ENCODE measurements around the gene BIRC2.
A peak's percentile ranks its signal among the peaks of the same experiment; 100 is the strongest.
"Not testable (repeated sequence)": the region's sequence is repeated elsewhere in the genome, so short reads cannot be mapped to it uniquely, and the experiment has no call there.

The BIRC2 gene

DNA sequence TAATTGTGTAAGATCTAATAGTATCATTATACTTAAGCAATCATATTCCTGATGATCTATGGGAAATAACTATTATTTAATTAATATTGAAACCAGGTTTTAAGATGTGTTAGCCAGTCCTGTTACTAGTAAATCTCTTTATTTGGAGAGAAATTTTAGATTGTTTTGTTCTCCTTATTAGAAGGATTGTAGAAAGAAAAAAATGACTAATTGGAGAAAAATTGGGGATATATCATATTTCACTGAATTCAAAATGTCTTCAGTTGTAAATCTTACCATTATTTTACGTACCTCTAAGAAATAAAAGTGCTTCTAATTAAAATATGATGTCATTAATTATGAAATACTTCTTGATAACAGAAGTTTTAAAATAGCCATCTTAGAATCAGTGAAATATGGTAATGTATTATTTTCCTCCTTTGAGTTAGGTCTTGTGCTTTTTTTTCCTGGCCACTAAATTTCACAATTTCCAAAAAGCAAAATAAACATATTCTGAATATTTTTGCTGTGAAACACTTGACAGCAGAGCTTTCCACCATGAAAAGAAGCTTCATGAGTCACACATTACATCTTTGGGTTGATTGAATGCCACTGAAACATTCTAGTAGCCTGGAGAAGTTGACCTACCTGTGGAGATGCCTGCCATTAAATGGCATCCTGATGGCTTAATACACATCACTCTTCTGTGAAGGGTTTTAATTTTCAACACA is 23.3 kb upstream of the BIRC2 start:
- DNase-seq, result no peak

DNA sequence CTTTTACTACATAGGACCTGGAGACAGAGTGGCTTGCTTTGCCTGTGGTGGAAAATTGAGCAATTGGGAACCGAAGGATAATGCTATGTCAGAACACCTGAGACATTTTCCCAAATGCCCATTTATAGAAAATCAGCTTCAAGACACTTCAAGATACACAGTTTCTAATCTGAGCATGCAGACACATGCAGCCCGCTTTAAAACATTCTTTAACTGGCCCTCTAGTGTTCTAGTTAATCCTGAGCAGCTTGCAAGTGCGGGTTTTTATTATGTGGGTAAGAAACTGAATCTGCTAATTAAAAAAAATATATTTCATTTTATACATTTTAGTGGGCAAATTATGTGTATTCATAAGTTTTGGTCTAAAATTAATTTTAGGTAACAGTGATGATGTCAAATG is 21.9 kb upstream of the BIRC2 start:
- DNase-seq, result no peak

DNA sequence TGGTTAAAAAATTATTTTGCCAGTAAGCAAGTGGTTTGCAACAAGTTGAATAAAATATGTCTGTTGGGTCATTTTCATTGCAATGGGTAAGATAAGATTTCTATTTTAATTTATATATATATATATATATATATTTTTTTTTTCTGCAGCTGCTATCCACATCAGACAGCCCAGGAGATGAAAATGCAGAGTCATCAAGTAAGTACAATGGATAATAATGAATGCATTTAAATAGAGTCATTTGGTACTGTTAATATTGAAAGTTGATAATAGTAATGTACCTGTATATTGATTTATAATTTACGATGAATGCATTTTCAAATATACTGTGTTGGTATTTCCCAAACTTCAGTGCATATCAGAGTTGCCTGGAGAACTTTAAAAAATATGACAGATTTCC is 18.3 kb upstream of the BIRC2 start:
- no peak for DNase-seq

DNA sequence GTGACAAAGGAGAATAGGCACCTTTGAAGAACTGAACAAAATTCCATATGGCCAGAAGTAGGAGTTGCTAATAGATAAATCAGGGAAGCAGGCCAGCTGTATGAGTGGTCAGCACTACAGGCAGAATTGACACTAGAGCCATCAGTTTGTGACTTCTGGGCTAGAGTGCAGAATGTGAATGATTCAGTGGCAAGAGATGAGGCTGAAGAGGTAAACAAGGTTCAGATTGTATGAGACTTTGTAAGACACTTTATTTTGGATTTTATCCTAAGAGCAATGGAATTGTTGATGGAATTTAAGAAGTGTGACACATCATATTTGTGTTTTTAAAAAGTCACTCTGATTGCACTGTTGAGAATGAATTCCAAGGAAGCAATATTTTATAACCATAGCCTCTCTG is 16.8 kb upstream of the BIRC2 start:
- DNase-seq, result no peak

DNA sequence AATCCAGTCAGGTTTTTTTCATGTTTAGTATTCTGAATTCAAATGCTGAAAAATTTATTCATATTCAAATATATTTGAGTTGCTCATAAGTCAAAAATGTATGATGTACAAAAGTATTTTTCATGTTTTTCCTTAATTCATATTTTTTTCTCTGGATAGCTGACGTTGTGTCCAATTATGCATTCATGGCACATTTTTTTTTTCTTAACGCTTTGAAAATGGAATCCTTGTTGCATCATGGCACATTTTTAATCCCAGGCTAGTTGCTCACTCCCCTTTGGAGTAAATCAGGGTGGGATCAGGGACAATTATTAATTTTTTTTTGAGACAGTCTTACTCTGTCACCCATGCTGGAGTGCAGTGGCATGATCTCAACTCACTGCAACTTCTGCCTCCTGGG is 15.7 kb upstream of the BIRC2 start:
- DNase-seq, result no peak

DNA sequence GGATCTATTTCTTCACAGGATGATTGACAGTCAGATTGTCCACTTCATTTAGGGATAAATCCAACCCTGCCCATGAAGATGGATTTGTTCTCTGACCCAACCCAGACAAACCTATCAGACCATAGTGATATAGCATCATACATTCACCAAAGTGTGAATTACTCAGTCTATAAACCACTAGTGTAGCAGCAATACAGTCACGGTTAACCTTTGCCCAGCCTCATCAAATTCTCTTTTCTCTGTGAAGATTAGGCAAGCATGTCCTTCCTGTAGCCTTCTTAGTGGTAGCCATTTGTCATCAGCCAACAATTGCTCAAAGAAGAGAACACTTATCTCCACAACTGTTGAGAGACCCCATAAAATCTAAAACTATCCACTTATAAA is 14.4 kb upstream of the BIRC2 start:
- DNase-seq, result no peak

DNA sequence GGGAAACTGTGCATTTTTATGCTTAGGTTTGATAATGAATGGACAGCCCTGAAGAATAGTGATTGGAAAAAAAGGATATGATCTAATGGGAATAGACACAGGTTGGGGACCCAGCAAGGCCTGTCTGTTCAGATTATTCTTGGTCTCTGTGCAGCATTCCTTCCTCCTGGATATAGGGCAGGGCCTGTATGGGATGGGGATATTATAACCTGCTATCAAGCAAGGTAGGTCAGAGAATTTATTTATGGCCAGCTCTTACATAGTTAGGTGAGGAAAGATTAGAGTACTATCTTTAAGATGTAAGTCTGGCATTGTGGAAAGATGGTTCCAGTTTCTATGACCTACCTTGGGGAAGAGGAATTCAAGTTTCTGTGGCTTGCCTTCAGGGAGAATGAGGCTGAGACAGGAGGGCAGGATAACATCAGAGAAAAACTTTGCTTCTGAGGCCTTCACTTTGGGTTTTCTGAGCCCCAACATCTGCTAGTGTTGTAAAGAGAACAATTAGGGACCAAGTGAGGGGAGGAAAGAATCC is 8.5 kb upstream of the BIRC2 start:
- DNase-seq, result no peak

DNA sequence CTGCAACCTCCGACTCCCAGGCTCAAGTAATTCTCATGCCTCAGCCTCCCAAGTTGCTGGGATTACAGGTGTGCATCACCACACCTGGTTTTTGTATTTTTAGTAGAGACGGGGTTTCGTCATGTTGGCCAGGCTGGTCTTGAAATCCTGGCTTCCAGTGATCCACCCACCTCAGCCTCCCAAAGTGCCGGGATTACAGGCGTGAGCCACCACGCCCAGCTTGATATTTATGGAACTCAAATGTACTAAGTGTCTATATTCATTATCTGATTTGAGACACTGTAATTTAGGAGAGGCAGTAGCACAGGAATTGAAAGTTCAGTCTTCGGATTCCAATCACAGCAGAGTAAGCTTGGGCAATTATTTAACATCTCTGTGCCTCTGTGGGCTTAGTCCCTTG is 5.7 kb upstream of the BIRC2 start:
- DNase-seq, result not testable (repeated sequence)

DNA sequence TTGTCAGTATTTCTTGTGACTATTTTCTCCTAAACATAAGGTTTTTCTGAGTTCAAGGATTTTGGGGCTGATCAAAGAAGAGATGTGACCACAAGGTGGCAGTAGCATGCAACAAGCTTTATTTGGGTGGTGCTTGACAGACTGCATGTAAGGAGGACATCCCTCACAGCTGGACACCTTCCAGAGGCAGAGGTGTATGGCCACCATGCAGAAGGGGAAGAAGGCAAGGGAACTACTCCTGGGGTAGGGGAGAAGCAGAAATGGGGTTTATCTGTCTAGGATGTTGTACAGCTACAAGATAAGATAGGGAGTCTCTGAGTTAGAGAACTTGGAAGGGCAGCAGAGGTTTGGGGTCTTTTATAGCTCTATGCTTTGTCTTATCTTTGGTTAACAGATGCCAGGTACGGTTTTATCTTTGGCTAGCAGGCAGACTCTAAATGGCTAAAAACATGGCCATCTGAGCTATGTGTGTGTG is 5.1 kb upstream of the BIRC2 start:
- peak; percentile 39 to 49 for DNase-seq

DNA sequence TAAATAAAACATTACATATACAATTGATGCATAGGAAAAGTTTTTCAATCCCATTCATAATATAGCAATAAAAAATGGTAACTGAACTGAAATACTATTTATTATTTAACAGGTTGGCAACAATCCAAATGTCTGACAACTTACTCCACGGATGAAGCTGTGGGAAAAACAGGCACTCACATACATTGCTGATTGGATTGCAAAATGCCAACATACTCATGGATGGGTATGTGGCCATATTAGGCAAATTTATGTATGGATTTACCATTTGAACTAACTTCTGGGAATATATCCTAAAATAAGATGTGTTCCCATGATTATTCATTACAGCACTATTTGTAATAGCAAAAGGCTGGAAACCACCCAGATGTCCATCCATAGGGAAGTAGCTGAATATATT is 3.2 kb upstream of the BIRC2 start:
- no peak for DNase-seq

DNA sequence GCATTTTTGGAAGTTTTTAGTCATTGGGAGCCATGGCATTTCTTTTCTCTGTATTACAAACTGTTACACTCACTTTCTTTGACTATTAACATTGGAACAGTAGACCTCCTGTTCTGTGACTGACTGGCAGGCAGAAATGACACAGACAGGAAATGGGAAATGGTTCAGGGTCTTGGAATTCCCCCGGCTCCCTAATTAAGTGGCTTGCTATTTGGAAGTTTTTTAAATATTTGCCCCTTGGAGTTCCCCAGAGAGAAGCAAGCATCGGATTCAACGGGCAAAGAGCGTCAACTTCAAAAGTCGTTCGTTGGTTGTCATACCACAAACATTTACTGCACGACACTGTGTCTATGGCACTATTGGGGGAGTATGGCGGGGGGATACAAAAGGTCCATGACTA is 1.1 kb upstream of the BIRC2 start:
- no peak for DNase-seq

DNA sequence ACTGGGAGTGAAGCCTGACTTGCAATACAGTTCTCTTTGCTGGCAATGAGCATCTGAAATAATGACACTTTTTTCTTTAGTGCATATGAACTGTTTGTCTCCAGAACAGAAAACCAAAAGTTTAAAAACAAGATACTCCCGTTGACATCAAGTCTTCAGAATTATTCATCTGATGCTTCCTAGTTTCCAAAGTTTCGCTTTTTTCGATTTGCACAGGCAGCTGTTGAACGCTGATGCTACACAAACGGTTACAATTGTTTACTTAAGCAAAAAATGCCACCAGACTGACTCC is 612 bp upstream of the BIRC2 start:
- DNase-seq, result no peak

DNA sequence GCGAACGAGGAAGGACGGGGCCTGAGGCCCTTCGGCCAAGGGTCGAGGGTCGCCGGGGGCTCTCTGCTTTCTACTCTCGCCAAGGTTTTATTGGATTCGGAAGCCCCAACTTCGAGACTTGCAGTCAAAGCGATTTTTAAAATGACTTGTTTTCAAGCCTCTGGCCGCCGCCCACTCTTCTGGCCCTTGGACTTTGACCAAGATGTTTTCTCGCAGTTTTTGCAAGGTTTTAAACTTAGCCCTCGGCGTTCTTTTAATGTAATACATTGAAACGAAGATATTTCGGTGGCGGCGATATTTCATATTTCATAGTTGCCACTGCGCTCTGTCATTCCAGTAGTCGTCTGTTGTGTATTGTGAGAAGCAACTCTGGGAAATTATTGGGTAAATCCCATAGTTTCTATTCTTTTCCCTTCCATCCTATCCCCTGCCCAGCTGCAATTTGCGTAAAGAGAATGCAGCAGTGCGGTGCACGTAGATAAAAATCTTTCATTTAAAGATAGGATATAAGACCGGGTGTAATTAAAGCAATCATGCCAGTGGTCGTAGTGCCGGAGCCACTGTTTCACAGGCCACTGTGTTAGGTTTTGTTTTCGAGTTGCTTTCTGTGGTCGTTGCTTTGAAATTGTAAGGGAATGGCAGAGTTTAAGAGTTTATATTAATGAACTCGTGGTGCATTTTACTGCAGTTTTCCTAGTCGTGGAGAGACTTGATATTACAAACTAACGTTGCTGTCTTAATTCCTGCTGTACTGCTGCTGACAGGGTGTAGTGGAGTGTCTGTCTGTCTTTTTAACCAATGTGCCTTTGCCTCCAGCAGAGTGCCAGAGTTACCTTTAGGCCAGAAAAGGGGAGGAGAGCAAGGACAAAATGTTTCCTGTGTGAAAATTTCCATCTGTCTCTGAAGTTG is 702 bp downstream of the BIRC2 start:
- DNase-seq, result no peak

DNA sequence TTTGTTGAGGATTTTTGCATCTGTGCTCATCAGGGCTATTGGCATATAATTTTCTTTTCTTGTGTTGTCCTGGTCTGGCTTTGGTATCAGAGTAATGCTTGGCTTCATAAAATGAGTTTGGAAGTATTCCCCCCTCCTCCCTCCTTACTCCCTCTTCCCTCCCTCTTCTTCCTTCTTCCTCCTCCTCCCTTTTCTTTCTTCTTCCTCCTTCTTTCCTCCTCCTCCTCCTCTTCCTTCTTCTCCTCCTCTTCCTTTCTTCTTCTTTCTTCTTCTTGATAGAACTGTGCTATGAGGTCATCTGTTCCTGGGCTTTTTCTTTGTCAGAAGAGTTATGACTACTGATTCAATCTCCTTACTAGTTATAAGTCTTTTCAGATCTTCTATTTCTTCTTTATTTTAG is 10.1 kb downstream of the BIRC2 start:
- DNase-seq, result no peak

DNA sequence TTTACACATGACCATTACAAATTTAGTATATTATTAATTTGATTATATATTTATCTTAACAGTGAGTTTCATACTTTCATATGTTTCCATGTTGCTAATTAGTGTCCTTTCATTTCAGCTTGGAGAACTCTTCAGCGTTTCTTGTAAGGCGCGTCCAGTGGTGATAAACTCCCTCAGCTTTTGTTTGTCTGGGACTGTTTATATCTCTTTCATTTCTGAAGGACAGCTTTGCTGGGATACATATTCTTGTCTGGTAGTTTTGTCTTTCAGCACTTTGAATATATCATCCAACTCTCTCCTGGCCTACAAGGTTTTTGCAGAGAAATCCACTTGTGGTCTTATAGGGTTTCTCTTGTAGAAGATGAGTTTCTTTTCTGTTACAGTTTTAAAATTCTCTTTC is 12.4 kb downstream of the BIRC2 start:
- no peak for DNase-seq

DNA sequence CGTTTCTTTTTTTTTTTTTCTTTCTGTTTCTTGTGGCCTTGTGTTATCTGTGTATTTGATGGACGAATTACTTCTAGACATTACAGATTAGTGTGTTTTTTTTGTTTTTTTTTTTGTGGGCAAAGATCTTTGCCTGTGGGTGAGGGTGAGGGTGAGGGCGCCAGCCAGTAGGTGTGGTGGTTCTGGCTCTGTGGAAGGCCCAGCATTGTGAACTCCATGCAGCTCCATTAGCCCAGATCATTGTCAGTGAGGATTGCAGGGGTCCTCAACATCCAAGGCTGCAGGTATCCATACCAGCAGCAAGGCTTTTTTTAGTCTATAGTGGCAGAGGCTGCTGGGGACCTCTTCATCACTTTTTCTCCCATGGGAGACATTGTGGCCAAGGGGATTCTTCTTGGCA is 13.7 kb downstream of the BIRC2 start:
- DNase-seq, result no peak

DNA sequence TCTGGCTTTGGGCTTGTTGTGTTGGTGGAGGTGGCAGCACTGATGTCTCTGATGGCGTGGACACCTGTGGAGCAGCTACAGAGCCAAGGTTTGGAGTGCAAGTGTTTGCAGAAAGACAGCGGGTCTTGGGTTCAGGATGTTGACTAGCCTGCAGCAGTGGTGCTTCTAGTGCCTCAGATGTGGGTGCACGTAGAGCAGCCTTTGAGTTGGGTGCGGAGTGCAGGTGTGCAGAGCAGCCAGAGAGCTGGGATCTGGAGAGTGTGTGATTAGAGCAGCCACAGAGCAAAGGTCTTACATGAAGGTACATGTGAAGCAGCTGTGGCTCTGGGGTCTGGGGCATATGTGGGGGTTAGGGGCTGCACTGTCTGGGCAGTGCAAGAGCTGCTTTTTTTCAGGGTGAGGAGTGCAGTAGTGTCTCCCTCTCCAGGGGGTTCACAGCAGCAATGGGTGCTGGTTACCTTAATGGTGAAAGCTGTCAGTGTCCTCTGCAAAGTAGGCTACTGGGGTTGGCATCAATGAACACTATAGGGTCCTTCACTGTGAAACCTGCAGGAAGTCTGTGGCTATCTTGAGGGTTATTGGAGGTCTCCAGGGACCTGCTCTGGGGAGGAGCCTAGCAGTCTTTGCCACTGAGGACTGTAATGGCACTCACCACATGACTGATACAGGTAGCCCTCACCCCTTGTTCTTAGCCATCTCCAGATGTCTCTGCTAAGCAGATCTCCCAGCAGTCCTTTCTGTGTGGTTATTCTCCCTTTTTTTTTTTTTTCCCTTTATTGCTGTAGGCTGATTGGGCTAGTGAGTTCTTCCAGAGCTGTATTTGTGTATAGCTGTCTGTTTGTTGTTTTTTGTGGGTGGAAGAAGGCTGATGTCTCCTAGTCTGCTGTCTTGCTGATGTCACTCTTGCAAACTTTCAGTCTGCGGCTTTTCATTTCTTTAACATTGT is 14.3 kb downstream of the BIRC2 start:
- no peak for DNase-seq

DNA sequence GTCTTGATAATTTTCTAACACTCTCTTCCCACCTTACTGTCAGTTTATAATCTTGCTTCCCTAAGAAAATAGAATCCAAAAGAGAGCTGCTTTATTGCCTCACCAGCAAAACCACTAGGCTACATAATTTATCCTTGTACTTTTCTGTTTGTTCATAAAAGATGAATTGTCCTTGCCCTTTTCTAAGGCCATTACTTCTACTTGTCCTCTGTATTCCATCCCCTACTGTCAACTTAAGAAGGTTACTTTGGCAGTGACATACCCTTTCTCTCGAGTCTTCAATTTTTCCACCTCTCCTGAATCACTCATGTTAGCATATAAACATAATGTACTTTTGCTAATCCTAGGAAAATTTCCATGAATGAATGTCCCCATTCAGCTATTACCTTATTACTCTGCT is 18.0 kb downstream of the BIRC2 start:
- no peak for DNase-seq

DNA sequence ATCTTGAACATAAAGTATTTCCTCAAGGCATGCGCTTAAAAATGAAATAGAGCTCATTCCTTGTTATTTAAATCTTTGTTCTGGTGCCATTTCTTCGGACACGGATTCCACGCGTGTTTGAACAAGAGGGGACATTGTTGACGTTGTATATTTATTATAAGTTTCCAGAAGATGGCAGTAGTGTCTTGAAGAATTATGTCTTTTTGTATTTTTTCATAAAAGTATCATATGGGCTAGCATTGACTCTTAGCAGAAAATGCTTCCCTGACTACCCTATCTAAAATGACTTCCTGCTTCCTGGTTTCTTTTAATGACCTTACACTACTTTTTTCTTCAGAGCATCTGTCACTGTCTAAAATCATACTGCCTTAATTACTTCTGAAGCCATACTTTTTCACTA is 20.4 kb downstream of the BIRC2 start:
- DNase-seq, result no peak

DNA sequence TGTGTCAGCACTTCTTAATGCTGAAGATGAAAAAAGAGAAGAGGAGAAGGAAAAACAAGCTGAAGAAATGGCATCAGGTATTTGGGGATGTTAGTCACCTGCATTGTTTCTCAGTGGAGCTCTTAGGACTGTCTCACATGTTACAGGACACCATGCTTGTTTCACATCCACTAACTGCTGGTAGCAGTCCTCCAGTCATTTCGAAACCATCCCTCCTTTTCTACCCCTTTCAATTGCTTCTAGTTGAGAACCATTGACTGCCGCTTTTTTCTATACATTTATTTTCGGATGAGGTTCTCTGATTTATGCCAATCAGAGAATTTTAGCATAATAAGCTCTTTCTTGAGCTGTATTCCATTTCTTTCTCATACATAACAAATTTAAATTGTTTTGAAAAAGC is 21.5 kb downstream of the BIRC2 start:
- DNase-seq, result no peak

DNA sequence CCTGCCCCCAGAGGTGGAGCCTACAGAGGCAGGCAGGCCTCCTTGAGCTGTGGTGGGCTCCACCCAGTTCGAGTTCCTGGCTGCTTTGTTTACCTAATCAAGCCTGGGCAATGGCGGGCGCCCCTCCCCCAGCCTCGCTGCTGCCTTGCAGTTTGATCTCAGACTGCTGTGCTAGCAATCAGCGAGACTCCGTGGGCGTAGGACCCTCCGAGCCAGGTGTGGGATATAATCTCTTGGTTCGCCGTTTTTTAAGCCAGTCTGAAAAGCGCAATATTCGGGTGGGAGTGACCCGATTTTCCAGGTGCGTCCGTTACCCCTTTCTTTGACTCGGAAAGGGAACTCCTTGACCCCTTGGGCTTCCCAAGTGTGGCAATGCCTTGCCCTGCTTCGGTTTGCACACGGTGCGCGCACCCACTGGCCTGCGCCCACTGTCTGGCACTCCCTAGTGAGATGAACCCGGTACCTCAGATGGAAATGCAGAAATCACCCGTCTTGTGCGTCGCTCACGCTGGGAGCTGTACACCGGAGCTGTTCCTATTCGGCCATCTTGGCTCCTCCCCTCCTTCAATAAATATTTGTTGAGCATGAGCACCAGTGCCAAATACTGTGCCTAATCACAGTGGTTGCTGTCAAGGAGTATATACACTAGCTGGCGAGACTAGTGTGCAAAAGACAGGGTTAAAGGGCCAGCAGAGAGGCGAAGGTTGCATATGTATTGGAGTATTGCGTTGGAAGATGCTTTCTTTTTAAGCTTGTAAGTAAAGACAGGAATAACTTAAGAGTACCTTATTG is 27.8 kb downstream of the BIRC2 start:
- DNase-seq, result not testable (repeated sequence)

DNA sequence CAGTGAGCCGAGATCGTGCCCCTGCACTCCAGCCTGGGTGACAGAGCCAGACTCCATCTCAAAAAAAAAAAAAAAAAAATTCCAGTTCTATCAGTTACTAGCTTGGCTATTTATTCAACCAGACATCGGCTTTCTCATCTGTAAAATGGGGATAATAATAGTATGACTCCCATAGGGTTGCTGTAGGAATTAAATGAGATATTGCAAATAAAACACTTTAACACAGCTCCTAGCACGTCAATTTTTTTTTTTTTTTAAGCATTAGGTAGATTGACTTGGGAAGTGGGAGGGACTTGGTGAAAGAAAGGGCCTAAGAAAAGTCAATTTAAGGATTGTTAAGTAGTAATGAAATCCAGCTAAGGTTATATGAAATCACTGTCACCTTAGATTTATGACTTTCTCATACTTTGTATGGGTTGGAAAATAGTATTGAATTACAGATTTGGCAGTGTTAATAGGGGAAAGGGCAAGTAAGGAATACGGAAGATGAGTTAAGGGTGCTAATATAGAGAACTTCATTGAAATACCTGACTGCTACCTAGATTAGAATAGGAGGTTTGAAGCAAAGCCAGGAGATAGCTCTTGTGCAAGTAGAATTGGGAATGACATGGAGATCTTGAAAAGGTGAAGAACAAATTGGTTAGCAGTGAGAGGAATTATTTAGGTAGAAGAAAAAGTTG is 28.8 kb downstream of the BIRC2 start:
- DNase-seq, result no peak
